Glutamatergic neuron (in vitro differentiated cells): Measurements from ENCODE around the gene COL6A1. TPM values are rescaled to one million over a fixed set of nuclear protein-coding genes. Genes with fewer than 3 reads are reported as not detected.
"Not testable (repeated sequence)": the region's sequence is repeated elsewhere in the genome, so short reads cannot be mapped to it uniquely, and the experiment has no call there.

Experiments used
- DNase-seq: peaks from one replicate; pipeline ENCODE4 v3.0.0; 2022
- H3K27ac Mint-ChIP-seq: one replicate; pipeline ENCODE4 v1.8.0; 2020; ENCODE audit warnings: mild to moderate bottlenecking, mixed read lengths, inconsistent platforms; ENCODE audit not compliant: unreplicated experiment
- H3K27me3 Mint-ChIP-seq: one replicate; pipeline ENCODE4 v1.8.0; 2020; ENCODE audit warnings: mild to moderate bottlenecking, moderate library complexity, mixed read lengths, inconsistent platforms; ENCODE audit not compliant: unreplicated experiment
- H3K36me3 Mint-ChIP-seq: one replicate; pipeline ENCODE4 v1.8.0; 2020; ENCODE audit warnings: mild to moderate bottlenecking, mixed read lengths, inconsistent platforms; ENCODE audit not compliant: unreplicated experiment
- H3K4me1 Mint-ChIP-seq: one replicate; pipeline ENCODE4 v1.8.0; 2020; ENCODE audit warnings: mild to moderate bottlenecking, low read depth, mixed read lengths, inconsistent platforms; ENCODE audit not compliant: unreplicated experiment
- H3K4me3 Mint-ChIP-seq: one replicate; pipeline ENCODE4 v1.8.0; 2020; ENCODE audit warnings: mild to moderate bottlenecking, mixed read lengths, inconsistent platforms; ENCODE audit not compliant: unreplicated experiment
- H3K9me3 Mint-ChIP-seq: one replicate; pipeline ENCODE4 v1.8.0; 2020; ENCODE audit warnings: mild to moderate bottlenecking, moderate library complexity, mixed read lengths, inconsistent platforms; ENCODE audit not compliant: unreplicated experiment
- CTCF ChIP-seq: fragments of 200-600 bp; sonication (generic); IDR thresholded peaks from one replicate; pipeline ENCODE4 v1.5.0; 2021; ENCODE audit not compliant: partially characterized antibody, unreplicated experiment
- total RNA-seq: library from RNA; stranded (reverse); fragmentation: NEBNext Ultra II Directional; extraction: Animal tissue kit (Norgen Biotek cat#: 25700); gene quantifications from one replicate; pipeline ENCODE4 v1.2.1, GENCODE V29; 2021; ENCODE audit not compliant: unreplicated experiment

Gene COL6A1
- total RNA-seq, 1 donor from 2014 or later, result 407 TPM

- Mint-ChIP-seq H3K27me3 (peaks cover 11% of the 10 kb centered on the region), H3K4me3 (no peak overlapping the region), H3K4me1 (peaks cover 2% of the 10 kb centered on the region), H3K9me3 (peaks cover 7% of the 10 kb centered on the region), H3K36me3 (peaks cover 12% of the 10 kb centered on the region), H3K27ac (no peak overlapping the region)
- TF ChIP-seq CTCF, result no peak
- peak; percentile 21 for DNase-seq
Measured at GRCh38 chr21:46002841-46003574, 21.4 kb downstream of the COL6A1 start.

GRCh38 chr21:46003575-46004007 is 22.0 kb downstream of the COL6A1 start:
- H3K36me3 Mint-ChIP-seq, result peaks cover 12% of the 10 kb centered on the region
- no peak overlapping the region for H3K27ac Mint-ChIP-seq
- no peak for TF ChIP-seq CTCF
- no peak for DNase-seq
- peaks cover 7% of the 10 kb centered on the region for H3K9me3 Mint-ChIP-seq
- peaks cover 2% of the 10 kb centered on the region for H3K4me1 Mint-ChIP-seq
- H3K4me3 Mint-ChIP-seq, result no peak overlapping the region
- H3K27me3 Mint-ChIP-seq, result peaks cover 12% of the 10 kb centered on the region

GRCh38 chr21:46004168-46004861 is 22.7 kb downstream of the COL6A1 start:
- no peak for DNase-seq
- Mint-ChIP-seq H3K27me3 (peaks cover 13% of the 10 kb centered on the region), H3K36me3 (peaks cover 12% of the 10 kb centered on the region), H3K4me1 (peaks cover 2% of the 10 kb centered on the region), H3K9me3 (peaks cover 7% of the 10 kb centered on the region), H3K4me3 (no peak overlapping the region), H3K27ac (no peak overlapping the region)
- TF ChIP-seq CTCF, result no peak

- no peak for TF ChIP-seq CTCF
- Mint-ChIP-seq H3K27me3 (peaks cover 10% of the 10 kb centered on the region), H3K9me3 (peaks cover 4% of the 10 kb centered on the region), H3K4me3 (no peak overlapping the region), H3K4me1 (peaks cover 2% of the 10 kb centered on the region), H3K27ac (no peak overlapping the region), H3K36me3 (peaks cover 12% of the 10 kb centered on the region)
- DNase-seq, result no peak
Measured at GRCh38 chr21:46005081-46005480, 23.5 kb downstream of the COL6A1 start.

- no peak for DNase-seq
- no peak overlapping the region for H3K27ac Mint-ChIP-seq
- peaks cover 4% of the 10 kb centered on the region for H3K9me3 Mint-ChIP-seq
Measured at GRCh38 chr21:46005481-46005881, 23.9 kb downstream of the COL6A1 start.

GRCh38 chr21:46005894-46006546 is 24.4 kb downstream of the COL6A1 start:
- H3K4me1 Mint-ChIP-seq, H3K27me3 Mint-ChIP-seq, H3K27ac Mint-ChIP-seq, H3K4me3 Mint-ChIP-seq, H3K9me3 Mint-ChIP-seq: not testable (repeated sequence)
- peak; percentile 47 for DNase-seq
- H3K36me3 Mint-ChIP-seq, result peaks cover 12% of the 10 kb centered on the region

More at GRCh38 chr21:46005481-46005881, 23.9 kb downstream of the COL6A1 start:
- peaks cover 12% of the 10 kb centered on the region for H3K36me3 Mint-ChIP-seq
- peaks cover 10% of the 10 kb centered on the region for H3K27me3 Mint-ChIP-seq
- peaks cover 2% of the 10 kb centered on the region for H3K4me1 Mint-ChIP-seq
- H3K4me3 Mint-ChIP-seq, result no peak overlapping the region
- no peak for TF ChIP-seq CTCF
